ENCODE measurements around the gene TTLL10.

- TF ChIP-seq PHF8 (IDR thresholded peaks at IDR 0.05; ENCODE audit: borderline replicate concordance, low read depth) = no peak
- no peak for TF ChIP-seq NR3C1 (IDR thresholded peaks at IDR 0.05)
- TF ChIP-seq CEBPB (IDR thresholded peaks at IDR 0.05) = no peak
- no peak for TF ChIP-seq RAD21 (conservative IDR thresholded peaks at IDR 0.05 in 1 of 2, IDR thresholded peaks at IDR 0.05 in 1 of 2)
- no peak for TF ChIP-seq NPAS2 (CRISPR knock-in tag; IDR thresholded peaks at IDR 0.05; ENCODE audit: borderline replicate concordance)
- no peak for TF ChIP-seq MAZ (IDR thresholded peaks at IDR 0.05; ENCODE audit: borderline replicate concordance, low read depth, low read length)
Observed at GRCh38 chr1:1136547-1137230, 37.0 kb upstream of the TTLL10 start.
